GM18499 (cell line): ENCODE results near the gene TRAPPC3.

Source experiments
- ATAC-seq: cut with Tn5 transposase; IDR thresholded peaks from one replicate; pipeline ENCODE4 v1.9.1; 2021; ENCODE audit warnings: moderate number of reproducible peaks; ENCODE audit not compliant: insufficient read depth, unreplicated experiment

The TRAPPC3 gene

GRCh38 chr1:36154765-36155407 is 5.6 kb upstream of the TRAPPC3 start:
- ATAC-seq: no peak

DNA sequence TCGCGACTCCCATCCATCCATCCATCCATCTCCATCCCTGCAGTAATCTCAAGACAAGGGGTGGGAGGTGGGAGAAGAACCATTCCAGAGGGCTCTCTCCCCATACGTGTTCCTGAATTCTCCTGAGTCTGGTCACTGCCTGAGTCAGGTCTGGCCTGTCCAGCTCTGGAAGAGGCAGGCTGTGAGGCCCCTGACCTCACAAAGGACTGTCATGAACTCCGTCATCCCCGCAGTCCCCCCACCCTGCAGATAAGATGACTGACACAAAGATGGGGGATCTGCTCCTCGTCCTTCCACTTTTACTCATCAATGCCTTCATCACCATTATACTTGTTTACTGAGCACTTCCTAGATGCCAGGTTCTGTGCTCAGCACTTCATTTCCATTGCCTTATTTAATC is 5.0 kb upstream of the TRAPPC3 start:
- no peak for ATAC-seq

GRCh38 chr1:36153476-36153875 is 4.2 kb upstream of the TRAPPC3 start:
- no peak for ATAC-seq

DNA sequence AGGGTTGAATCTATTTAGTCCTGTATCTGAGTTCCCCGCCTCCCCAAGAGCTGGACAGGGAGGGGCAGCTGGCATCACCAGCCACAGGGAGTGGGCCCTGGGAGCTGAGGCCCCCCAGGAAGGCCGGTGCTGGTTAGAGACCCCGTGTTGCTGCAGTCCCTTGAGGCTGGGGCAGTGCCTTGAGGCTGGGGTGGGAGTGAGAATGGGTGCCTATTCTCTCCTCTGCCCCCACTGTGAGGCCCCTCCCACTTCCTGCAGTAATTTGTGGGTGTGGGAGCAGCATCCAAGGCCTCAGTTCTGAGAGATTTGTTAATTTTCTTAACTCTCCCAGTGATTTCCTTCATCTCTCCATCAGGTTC is 2.5 kb upstream of the TRAPPC3 start:
- no peak for ATAC-seq

GRCh38 chr1:36151134-36151844 is 2.0 kb upstream of the TRAPPC3 start:
- ATAC-seq: no peak

GRCh38 chr1:36150296-36151133 is 1.2 kb upstream of the TRAPPC3 start:
- no peak for ATAC-seq

DNA sequence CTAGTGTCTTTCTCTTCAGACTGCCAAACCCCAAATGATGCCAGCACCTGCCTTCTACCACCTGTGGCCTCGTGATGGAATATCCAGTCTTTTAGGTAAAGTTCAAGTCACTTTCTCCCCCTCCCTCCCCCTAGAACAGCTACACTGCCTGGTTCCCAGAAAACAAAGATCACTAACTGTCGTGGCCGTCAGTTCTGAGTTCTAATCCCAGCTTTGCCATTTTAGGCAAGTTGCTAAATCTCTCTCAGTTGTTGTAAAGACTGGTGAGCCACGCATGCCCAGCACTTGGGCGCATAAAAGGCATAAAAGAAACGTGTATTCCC is 648 bp upstream of the TRAPPC3 start:
- ATAC-seq: no peak

GRCh38 chr1:36148821-36149236 is 457 bp downstream of the TRAPPC3 start:
- ATAC-seq: no peak

DNA sequence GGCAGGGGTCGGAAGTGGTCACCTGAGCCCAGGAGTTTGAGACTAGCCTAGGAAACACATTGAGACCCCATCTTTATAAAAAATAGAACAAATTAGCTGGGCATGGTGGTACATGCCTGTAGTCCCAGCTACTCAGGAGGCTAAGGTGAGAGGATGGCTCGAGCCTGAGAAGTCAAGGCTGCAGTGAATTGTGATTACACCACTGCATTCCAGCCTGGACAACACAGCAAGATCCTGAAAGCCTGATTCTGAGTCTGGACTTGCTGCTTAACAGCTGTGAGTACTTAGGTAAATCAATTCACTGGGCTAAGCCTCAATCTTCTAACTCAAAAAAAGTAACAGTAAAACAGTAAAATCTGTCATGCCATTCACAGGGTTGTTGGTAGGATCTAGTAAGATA is 4.9 kb downstream of the TRAPPC3 start:
- ATAC-seq: no peak

GRCh38 chr1:36143424-36143823 is 5.9 kb downstream of the TRAPPC3 start:
- ATAC-seq: no peak

- no peak for ATAC-seq
Measured at GRCh38 chr1:36142121-36142520, 7.2 kb downstream of the TRAPPC3 start.

GRCh38 chr1:36139521-36139920 is 9.8 kb downstream of the TRAPPC3 start:
- ATAC-seq: no peak

- no peak for ATAC-seq
Measured at GRCh38 chr1:36137776-36138175, 11.5 kb downstream of the TRAPPC3 start.

GRCh38 chr1:36137226-36137625 is 12.1 kb downstream of the TRAPPC3 start:
- ATAC-seq: no peak

GRCh38 chr1:36136535-36136934 is 12.8 kb downstream of the TRAPPC3 start:
- no peak for ATAC-seq

- ATAC-seq: no peak
Measured at GRCh38 chr1:36135796-36136195, 13.5 kb downstream of the TRAPPC3 start.

GRCh38 chr1:36135330-36135667 is 14.0 kb downstream of the TRAPPC3 start:
- no peak for ATAC-seq

DNA sequence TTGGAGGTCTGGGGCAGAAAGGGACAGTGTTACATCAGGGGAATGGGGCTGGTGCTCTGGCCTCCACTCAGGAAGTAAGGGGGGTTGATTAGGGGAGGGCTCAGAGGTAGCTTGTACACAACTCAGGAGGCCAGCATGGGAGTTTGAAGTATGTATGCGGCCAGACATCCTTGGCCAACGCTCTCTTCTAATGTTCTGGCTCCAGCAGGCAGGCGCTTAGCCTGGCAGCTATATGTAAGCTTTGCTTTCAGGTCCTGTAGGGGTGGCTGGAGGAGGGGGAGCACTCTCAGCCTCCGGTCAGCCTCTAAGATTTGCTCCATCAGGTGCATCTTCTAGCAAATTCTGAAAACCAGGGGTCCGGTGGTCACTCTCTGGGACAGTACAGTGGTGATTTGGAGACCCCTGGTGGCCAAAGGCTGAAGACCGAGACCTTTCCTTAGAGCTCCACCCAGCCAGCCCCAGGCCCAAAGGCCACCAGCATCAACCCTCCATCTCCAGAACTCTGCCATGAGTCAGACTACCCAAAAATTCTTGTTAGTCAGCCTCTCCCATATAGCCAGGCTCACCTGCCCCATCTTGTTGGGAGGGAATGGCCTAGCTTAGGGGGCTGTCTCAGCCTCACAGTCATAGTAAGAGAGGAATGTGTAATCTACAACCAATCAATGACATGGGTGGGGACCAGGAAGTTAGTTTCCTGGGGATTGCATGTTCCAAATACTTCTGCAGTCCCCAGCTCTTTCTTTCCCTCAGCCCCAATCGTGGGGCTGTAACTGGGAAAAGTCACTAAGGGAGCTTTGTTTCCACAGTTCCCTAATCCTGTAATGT is 14.6 kb downstream of the TRAPPC3 start:
- ATAC-seq: no peak

GRCh38 chr1:36134031-36134430 is 15.3 kb downstream of the TRAPPC3 start:
- ATAC-seq: no peak

- no peak for ATAC-seq
Measured at GRCh38 chr1:36133484-36133883, 15.8 kb downstream of the TRAPPC3 start.

- no peak for ATAC-seq
Measured at GRCh38 chr1:36132029-36132428, 17.3 kb downstream of the TRAPPC3 start.
